A549 (cell line): ENCODE measurements around the gene CSNK1A1L. TPM values are rescaled to one million over a fixed set of nuclear protein-coding genes. Genes with fewer than 3 reads are reported as not detected.

ENCODE experiments used
- ATAC-seq, 2 experiments: fragments of 200-7000 bp in 1 of 2; fragments of >200 bp in 1 of 2; cut with Nextera tagmentation in 1 of 2; cut with Tn5 transposase in 1 of 2; 3 replicates each; pipeline versions ENCODE4 v1.8.0 to v1.9.1; 2018 to 2020; ENCODE audit warnings: mild to moderate bottlenecking in 1 of 2, moderate library complexity in 1 of 2
- CTCF ChIA-PET: fragments of 300-600 bp; sonication (Branson Sonifier 250); formaldehyde crosslinking; extraction: SDS; loops from one replicate; lab custom pipeline; 2021; ENCODE audit warnings: antibody characterized with exemption, inconsistent platforms; lab: Yijun Ruan, JAX
- POLR2A ChIA-PET: fragments of 350-600 bp; formaldehyde crosslinking; extraction: SDS; loops from one replicate; lab custom pipeline; 2021; ENCODE audit warnings: antibody characterized with exemption, inconsistent platforms; lab: Yijun Ruan, JAX
- DNase-seq, 2 experiments: peaks; one replicate each; pipeline versions ENCODE4 v3.0.0 to v3.0.0-alpha.2; 2011 to 2016; ENCODE audit warnings: low read depth in 1 of 2, low spot score in 1 of 2
- FAIRE-seq: peaks from 2 replicates; lab custom pipeline; 2011; peaks lifted over from hg19 to GRCh38; lab: Jason Lieb, UNC
- H3K27ac ChIP-seq, 2 experiments: fragments of >200 bp; sonication (Bioruptor Twin); formaldehyde crosslinking; 3 replicates each; pipeline ENCODE4 v1.5.1; 2016 to 2017
- H3K4me1 ChIP-seq: fragments of >200 bp; sonication (Bioruptor Twin); formaldehyde crosslinking; 3 replicates; pipeline ENCODE4 v1.6.1; 2016
- H3K4me2 ChIP-seq: fragments of >200 bp; sonication (Bioruptor Twin); formaldehyde crosslinking; 3 replicates; pipeline ENCODE4 v1.6.1; 2016
- H3K4me3 ChIP-seq: fragments of >200 bp; sonication (Bioruptor Twin); formaldehyde crosslinking; 3 replicates; pipeline ENCODE4 v1.5.1; 2016
- H3K9me3 ChIP-seq: fragments of >200 bp; sonication (Bioruptor Twin); formaldehyde crosslinking; 3 replicates; pipeline ENCODE4 v1.6.1; 2016
- BCL3 ChIP-seq: fragments of >200 bp; sonication (Bioruptor Twin); formaldehyde crosslinking; IDR thresholded peaks from 3 replicates; pipeline ENCODE4 v1.6.1; 2016
- CEBPB ChIP-seq, 2 experiments: fragments of >200 bp in 1 of 2; sonication (Bioruptor Twin) in 1 of 2; formaldehyde crosslinking in 1 of 2; IDR thresholded peaks; 2 replicates each; pipeline ENCODE4 v1.6.1; 2012 to 2016
- CHD4 ChIP-seq: fragments of 200-600 bp; sonication (generic); IDR thresholded peaks from 2 replicates; pipeline ENCODE4 v1.6.1; 2016; ENCODE audit warnings: antibody characterized with exemption, mild to moderate bottlenecking, borderline replicate concordance
- EHF ChIP-seq: fragments of 250-450 bp; sonication (Bioruptor Pico); IDR thresholded peaks from 2 replicates; pipeline ENCODE4 v1.5.0; 2020; ENCODE audit warnings: mild to moderate bottlenecking
- EP300 ChIP-seq, 2 experiments: fragments of >200 bp; sonication (Bioruptor Twin); formaldehyde crosslinking; IDR thresholded peaks; 2 replicates in 1 of 2; 3 replicates in 1 of 2; pipeline ENCODE4 v1.6.1; 2016 to 2017
- ESRRA ChIP-seq: fragments of 150-350 bp; IDR thresholded peaks from 2 replicates; pipeline ENCODE4 v1.6.1; 2014; ENCODE audit warnings: mild to moderate bottlenecking, low read length, borderline replicate concordance
- FOSL2 ChIP-seq, 2 experiments: fragments of 450-650 bp in 1 of 2; fragments of >200 bp in 1 of 2; sonication (Bioruptor Twin) in 1 of 2; formaldehyde crosslinking; IDR thresholded peaks; 2 replicates each; pipeline versions ENCODE4 v1.5.0 to v1.6.1; 2016 to 2020; ENCODE audit warnings: mild to moderate bottlenecking in 1 of 2, moderate library complexity in 1 of 2
- GATA3 ChIP-seq: IDR thresholded peaks from 2 replicates; pipeline ENCODE4 v1.6.1; 2012; ENCODE audit warnings: borderline replicate concordance
- HES2 ChIP-seq: fragments of >200 bp; sonication (Bioruptor Twin); formaldehyde crosslinking; IDR thresholded peaks from 2 replicates; pipeline ENCODE4 v1.6.1; 2016
- HEYL ChIP-seq: fragments of 250-450 bp; sonication (Bioruptor Pico); IDR thresholded peaks from 2 replicates; pipeline ENCODE4 v1.8.0; 2021; ENCODE audit warnings: mild to moderate bottlenecking, moderate library complexity
- HOXB5 ChIP-seq: fragments of 250-450 bp; sonication (Bioruptor Pico); IDR thresholded peaks from 2 replicates; pipeline ENCODE4 v1.5.0; 2020; ENCODE audit warnings: mild to moderate bottlenecking, moderate library complexity
- KDM1A ChIP-seq: fragments of 200-600 bp; sonication (generic); IDR thresholded peaks from 2 replicates; pipeline ENCODE4 v1.6.1; 2016; ENCODE audit warnings: low read depth, mild to moderate bottlenecking
- MAFK ChIP-seq: fragments of 450-650 bp; IDR thresholded peaks from 2 replicates; pipeline ENCODE4 v1.6.1; 2014; ENCODE audit not compliant: partially characterized antibody
- MAX ChIP-seq: IDR thresholded peaks from 2 replicates; pipeline ENCODE4 v1.6.1; 2012
- NPAS2 ChIP-seq: fragments of 250-450 bp; sonication (Bioruptor Pico); IDR thresholded peaks from 2 replicates; pipeline ENCODE4 v1.8.0; 2022; ENCODE audit warnings: mild to moderate bottlenecking, moderate library complexity, borderline replicate concordance
- NR3C1 ChIP-seq: fragments of >200 bp; sonication (Bioruptor Twin); formaldehyde crosslinking; IDR thresholded peaks from 3 replicates; pipeline ENCODE4 v1.6.1; 2017
- PHF8 ChIP-seq: fragments of 200-600 bp; sonication (generic); IDR thresholded peaks from 2 replicates; pipeline ENCODE4 v1.6.1; 2016; ENCODE audit warnings: low read depth, mild to moderate bottlenecking, antibody characterized with exemption, moderate library complexity, borderline replicate concordance
- POLR2A ChIP-seq: IDR thresholded peaks from 2 replicates; pipeline ENCODE4 v1.6.1; 2012; ENCODE audit warnings: mild to moderate bottlenecking, low read length
- RAD21 ChIP-seq, 2 experiments: fragments of >200 bp in 1 of 2; sonication (Bioruptor Twin) in 1 of 2; formaldehyde crosslinking in 1 of 2; IDR thresholded peaks in 1 of 2; conservative IDR thresholded peaks in 1 of 2; 2 replicates in 1 of 2; 3 replicates in 1 of 2; pipeline ENCODE4 v1.6.1; 2012 to 2018; ENCODE audit warnings: inconsistent platforms in 1 of 2
- RARB ChIP-seq: fragments of 250-450 bp; sonication (Bioruptor Pico); IDR thresholded peaks from 2 replicates; pipeline ENCODE4 v1.8.0; 2021; ENCODE audit warnings: mild to moderate bottlenecking, moderate library complexity
- RFX5 ChIP-seq: fragments of 450-650 bp; IDR thresholded peaks from 2 replicates; pipeline ENCODE4 v1.7.1; 2014; ENCODE audit warnings: antibody characterized with exemption, mild to moderate bottlenecking, moderate library complexity
- SREBF2 ChIP-seq: fragments of 450-650 bp; IDR thresholded peaks from 2 replicates; pipeline ENCODE4 v1.6.1; 2014; ENCODE audit warnings: mild to moderate bottlenecking, moderate library complexity
- TFCP2L1 ChIP-seq: fragments of 250-450 bp; sonication (Bioruptor Pico); IDR thresholded peaks from 2 replicates; pipeline ENCODE4 v1.5.0; 2021; ENCODE audit warnings: mild to moderate bottlenecking
- TP53 ChIP-seq: fragments of 250-450 bp; sonication (Bioruptor Pico); IDR thresholded peaks from 2 replicates; pipeline ENCODE4 v1.5.0; 2021; ENCODE audit warnings: mild to moderate bottlenecking, moderate library complexity
- USF2 ChIP-seq: fragments of 450-650 bp; IDR thresholded peaks from 2 replicates; pipeline ENCODE4 v1.6.1; 2014; ENCODE audit warnings: antibody characterized with exemption
- ZNF302 ChIP-seq: fragments of 250-450 bp; sonication (Bioruptor Pico); IDR thresholded peaks from 2 replicates; pipeline ENCODE4 v1.9.0; 2021; ENCODE audit warnings: inconsistent platforms, mild to moderate bottlenecking, moderate library complexity
- WGBS: methylation state at CpG from one replicate; pipeline ENCODE4 v1.1.6; 2017; ENCODE audit errors: missing lambda C conversion rate; 5-methylcytosine and 5-hydroxymethylcytosine counted together
- polyA plus RNA-seq, 4 experiments: library from polyadenylated mRNA; depleted of rRNA in 3 of 4; stranded (reverse); fragments of >200 nt; fragmentation: RNase III in 1 of 4; extraction: RNeasy Plus Mini Kit Qiagen cat#74134 plus additional on column Dnase treatment in 1 of 4; gene quantifications; 2 replicates in 3 of 4; 3 replicates in 1 of 4; pipeline ENCODE4 v1.2.3, GENCODE V29; 2011 to 2017

CSNK1A1L gene
- polyA plus RNA-seq, 2 of the 4 experiments (the other 2 are of a cell fraction): not detected

GRCh38 chr13:37109051-37109678, 3.7 kb upstream of the CSNK1A1L start (continued):
- no peak for TF ChIP-seq USF2
- TF ChIP-seq CHD4: no peak
- no peak for TF ChIP-seq FOSL2 (IDR thresholded peaks at IDR 0.05)
- TF ChIP-seq FOSL2 (CRISPR knock-in tag; IDR thresholded peaks at IDR 0.05): no peak
- no peak for TF ChIP-seq EP300 (IDR thresholded peaks at IDR 0.05)
- no peak for TF ChIP-seq SREBF2
- no peak for TF ChIP-seq HES2
- TF ChIP-seq MAX: no peak

GRCh38 chr13:37107868-37108267, 2.4 kb upstream of the CSNK1A1L start:
- ChIA-PET CTCF (interaction anchor here (1.4 kb wide), 1 partner anchor 37 kb away, joined by 4 read pairs; no protein-coding TSS in a partner anchor), POLR2A (no interaction called here)
- H3K4me2 ChIP-seq: no peak overlapping the region
- 4% methylated on average over 1 of the region's 1 CpG for WGBS
- H3K9me3 ChIP-seq: no peaks in the 10 kb centered on the region
- TF ChIP-seq NR3C1 (no peak), TFCP2L1 (CRISPR knock-in tag) (no peak), ZNF302 (CRISPR knock-in tag) (no peak), EHF (CRISPR knock-in tag) (no peak), USF2 (no peak), NPAS2 (CRISPR knock-in tag) (no peak), GATA3 (no peak), KDM1A (no peak), BCL3 (no peak), HEYL (CRISPR knock-in tag) (no peak), ESRRA (no peak), MAFK (no peak), PHF8 (no peak), RAD21 (conservative IDR thresholded peaks at IDR 0.05 in 1 of 2, IDR thresholded peaks at IDR 0.05 in 1 of 2) (no peak), POLR2A (no peak), RARB (CRISPR knock-in tag) (no peak), TP53 (CRISPR knock-in tag) (no peak)
- H3K4me3 ChIP-seq: no peak overlapping the region
- no peak for FAIRE-seq
- H3K27ac ChIP-seq: no peak overlapping the region
- ATAC-seq: no peak
- no peak for DNase-seq
- H3K4me1 ChIP-seq: no peaks in the 10 kb centered on the region

GRCh38 chr13:37107456-37107855, 2.0 kb upstream of the CSNK1A1L start:
- no peaks in the 10 kb centered on the region for H3K9me3 ChIP-seq
- TF ChIP-seq USF2 (no peak), HOXB5 (CRISPR knock-in tag) (no peak), RFX5 (no peak), NPAS2 (CRISPR knock-in tag) (no peak), EHF (CRISPR knock-in tag) (no peak), CEBPB (IDR thresholded peaks at IDR 0.05) (no peak), KDM1A (no peak)
- ChIA-PET POLR2A (no interaction called here), CTCF (interaction anchor here (1.2 kb wide), 1 partner anchor 494 kb away, joined by 3 read pairs; no protein-coding TSS in a partner anchor)
- no peak for ATAC-seq
- no peak overlapping the region for H3K4me2 ChIP-seq
- 23% methylated on average over 4 of the region's 4 CpGs for WGBS
- no peak overlapping the region for H3K27ac ChIP-seq
- H3K4me3 ChIP-seq: no peak overlapping the region
- H3K4me1 ChIP-seq: no peaks in the 10 kb centered on the region
- no peak for FAIRE-seq
- no peak for DNase-seq
